Measurements from ENCODE around the gene CHD2. TPM values are rescaled to one million over a fixed set of nuclear protein-coding genes. Genes with fewer than 3 reads are reported as not detected.
A peak's percentile ranks its signal among the peaks of the same experiment; 100 is the strongest.
"Not testable (repeated sequence)": the region's sequence is repeated elsewhere in the genome, so short reads cannot be mapped to it uniquely, and the experiment has no call there.

Gene CHD2
- total RNA-seq, 1 donor from 2014 or later, result 155 TPM

GRCh38 chr15:93020976-93021772 is 121.0 kb downstream of the CHD2 start:
- no peak for DNase-seq

GRCh38 chr15:93024293-93024692 is 124.2 kb downstream of the CHD2 start:
- DNase-seq, result no peak

- DNase-seq, result no peak
These were observed 124.8 kb downstream of the CHD2 start for GRCh38 chr15:93024716-93025624.

- DNase-seq, result no peak
These were observed 125.5 kb downstream of the CHD2 start for GRCh38 chr15:93025625-93025982.

- DNase-seq, result no peak
These were observed 126.3 kb downstream of the CHD2 start for GRCh38 chr15:93026380-93026817.

GRCh38 chr15:93027413-93027812 is 127.3 kb downstream of the CHD2 start:
- no peak for DNase-seq

GRCh38 chr15:93028111-93028631 is 128.0 kb downstream of the CHD2 start:
- DNase-seq, result peak; percentile 48

- DNase-seq, result peak; percentile 89
These were observed 128.6 kb downstream of the CHD2 start for GRCh38 chr15:93028632-93029213.

GRCh38 chr15:93029214-93029835 is 129.2 kb downstream of the CHD2 start:
- DNase-seq, result no peak

GRCh38 chr15:93029836-93030429 is 129.8 kb downstream of the CHD2 start:
- no peak for DNase-seq

- DNase-seq, result peak; percentile 90
These were observed 130.4 kb downstream of the CHD2 start for GRCh38 chr15:93030430-93031102.

- no peak for DNase-seq
These were observed 131.0 kb downstream of the CHD2 start for GRCh38 chr15:93031103-93031464.

- DNase-seq, result not testable (repeated sequence)
These were observed 131.6 kb downstream of the CHD2 start for GRCh38 chr15:93031557-93032384.

GRCh38 chr15:93032515-93033206 is 132.5 kb downstream of the CHD2 start:
- DNase-seq, result not testable (repeated sequence)

- no peak for DNase-seq
These were observed 133.4 kb downstream of the CHD2 start for GRCh38 chr15:93033434-93034045.

- DNase-seq, result no peak
These were observed 134.4 kb downstream of the CHD2 start for GRCh38 chr15:93034512-93034911.

- no peak for DNase-seq
These were observed 135.2 kb downstream of the CHD2 start for GRCh38 chr15:93035092-93035915.
